Measurements from ENCODE around the gene PRKN.

PRKN gene

GRCh38 chr6:162478192-162478671 is 249.3 kb downstream of the PRKN start:
- Histone ChIP-seq H3K4me2 (ENCODE audit: low read length, poor library complexity, severe bottlenecking) (no peak overlapping the region), H3K27me3 (ENCODE audit: control insufficient read depth in 1 of 2, insufficient read depth in 1 of 2, low read length in 2 of 2) (no peaks in the 10 kb centered on the region), H2AFZ (ENCODE audit: low read depth, low read length) (no peak overlapping the region), H3K23ac (ENCODE audit: low read length in 2 of 2) (no peak overlapping the region), H2AK5ac (ENCODE audit: low read length, severe bottlenecking) (no peak overlapping the region), H3K18ac (ENCODE audit: low read depth in 1 of 2, low read length in 2 of 2) (no peak overlapping the region), H2BK120ac (ENCODE audit: low read depth, low read length) (no peak overlapping the region), H2BK12ac (ENCODE audit: low read length in 2 of 2) (no peak overlapping the region), H2BK15ac (ENCODE audit: low read depth, poor library complexity, severe bottlenecking) (no peak overlapping the region), H4K91ac (ENCODE audit: low read length) (no peak overlapping the region), H4K8ac (ENCODE audit: low read length) (no peak overlapping the region), H3K9me3 (ENCODE audit: control insufficient read depth, low read length) (peaks cover 3% of the 10 kb centered on the region), H3K4ac (ENCODE audit: low read depth in 1 of 2, low read length in 2 of 2) (no peak overlapping the region), H3K27ac (ENCODE audit: low read length, poor library complexity, severe bottlenecking) (no peak overlapping the region), H3K79me1 (replicated peaks; ENCODE audit: low read length, poor library complexity, severe bottlenecking) (no peaks in the 10 kb centered on the region), H3K36me3 (ENCODE audit: control insufficient read depth in 1 of 2, insufficient read depth in 2 of 2, low read depth in 1 of 2, low read length in 2 of 2) (no peaks in the 10 kb centered on the region), H3K9ac (ENCODE audit: low read length) (no peak overlapping the region), H2BK5ac (ENCODE audit: low read depth, low read length, poor library complexity, severe bottlenecking) (no peak overlapping the region), H3K4me3 (ENCODE audit: insufficient read depth in 1 of 2, low read depth in 1 of 2, low read length in 2 of 2) (no peak overlapping the region), H3K14ac (ENCODE audit: low read length in 2 of 2) (no peak overlapping the region), H3K4me1 (ENCODE audit: control insufficient read depth, insufficient read depth, low read depth, low read length) (no peaks in the 10 kb centered on the region)
- no peak for DNase-seq
- 90% methylated on average over 7 of the region's 7 CpGs for WGBS

GRCh38 chr6:162474722-162475121 is 252.8 kb downstream of the PRKN start:
- no peak overlapping the region for H3K23ac ChIP-seq (ENCODE audit: low read length in 2 of 2)
- H3K79me1 ChIP-seq (replicated peaks; ENCODE audit: low read length, poor library complexity, severe bottlenecking), result no peaks in the 10 kb centered on the region
- no peaks in the 10 kb centered on the region for H3K36me3 ChIP-seq (ENCODE audit: control insufficient read depth in 1 of 2, insufficient read depth in 2 of 2, low read depth in 1 of 2, low read length in 2 of 2)
- no peak overlapping the region for H3K4ac ChIP-seq (ENCODE audit: low read depth in 1 of 2, low read length in 2 of 2)
- no peak overlapping the region for H3K27ac ChIP-seq (ENCODE audit: low read length, poor library complexity, severe bottlenecking)
- no peak overlapping the region for H4K8ac ChIP-seq (ENCODE audit: low read length)
- no peak overlapping the region for H4K91ac ChIP-seq (ENCODE audit: low read length)
- H2BK5ac ChIP-seq (ENCODE audit: low read depth, low read length, poor library complexity, severe bottlenecking), result no peak overlapping the region
- no peak overlapping the region for H2AFZ ChIP-seq (ENCODE audit: low read depth, low read length)
- no peak overlapping the region for H3K9ac ChIP-seq (ENCODE audit: low read length)
- no peak overlapping the region for H3K14ac ChIP-seq (ENCODE audit: low read length in 2 of 2)
- H3K4me1 ChIP-seq (ENCODE audit: control insufficient read depth, insufficient read depth, low read depth, low read length), result no peaks in the 10 kb centered on the region
- peaks cover 3% of the 10 kb centered on the region for H3K9me3 ChIP-seq (ENCODE audit: control insufficient read depth, low read length)
- no peak for DNase-seq
- no peak overlapping the region for H3K4me3 ChIP-seq (ENCODE audit: insufficient read depth in 1 of 2, low read depth in 1 of 2, low read length in 2 of 2)
- no peak overlapping the region for H2BK120ac ChIP-seq (ENCODE audit: low read depth, low read length)
- no peak overlapping the region for H3K4me2 ChIP-seq (ENCODE audit: low read length, poor library complexity, severe bottlenecking)
- H3K27me3 ChIP-seq (ENCODE audit: control insufficient read depth in 1 of 2, insufficient read depth in 1 of 2, low read length in 2 of 2), result no peaks in the 10 kb centered on the region
- WGBS, result no CpG with 5 or more reads among the region's 2 CpGs
- H3K18ac ChIP-seq (ENCODE audit: low read depth in 1 of 2, low read length in 2 of 2), result no peak overlapping the region
- no peak overlapping the region for H2BK15ac ChIP-seq (ENCODE audit: low read depth, poor library complexity, severe bottlenecking)
- H2BK12ac ChIP-seq (ENCODE audit: low read length in 2 of 2), result no peak overlapping the region
- no peak overlapping the region for H2AK5ac ChIP-seq (ENCODE audit: low read length, severe bottlenecking)

GRCh38 chr6:162471842-162472241 is 255.7 kb downstream of the PRKN start:
- Histone ChIP-seq H3K4ac (ENCODE audit: low read depth in 1 of 2, low read length in 2 of 2) (no peak overlapping the region), H3K4me3 (ENCODE audit: insufficient read depth in 1 of 2, low read depth in 1 of 2, low read length in 2 of 2) (no peak overlapping the region)

DNA sequence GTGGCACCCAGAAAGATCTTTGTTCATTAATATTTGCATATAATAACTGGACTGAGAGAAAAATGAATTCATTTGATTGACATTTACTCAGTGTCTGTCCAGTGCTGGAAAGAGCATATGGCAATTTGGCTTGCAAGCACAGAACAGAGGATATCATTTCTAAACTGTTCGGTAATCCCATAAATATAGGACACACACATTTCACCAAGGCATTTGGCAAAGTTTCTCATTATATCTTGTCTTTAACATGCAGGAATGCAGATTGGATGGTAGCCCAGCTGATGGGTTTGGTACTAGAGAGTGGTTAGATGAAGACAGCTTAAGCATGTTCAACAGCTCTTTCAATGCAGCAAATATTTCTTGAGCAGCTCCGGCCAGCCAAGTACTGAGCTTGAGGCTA is 259.2 kb downstream of the PRKN start:
- Histone ChIP-seq H2AFZ (ENCODE audit: low read depth, low read length) (no peak overlapping the region), H3K4me1 (ENCODE audit: control insufficient read depth, insufficient read depth, low read depth, low read length) (no peaks in the 10 kb centered on the region), H2BK12ac (ENCODE audit: low read length in 2 of 2) (no peak overlapping the region), H2AK5ac (ENCODE audit: low read length, severe bottlenecking) (no peak overlapping the region), H3K27ac (ENCODE audit: low read length, poor library complexity, severe bottlenecking) (no peak overlapping the region), H3K14ac (ENCODE audit: low read length in 2 of 2) (no peak overlapping the region), H2BK120ac (ENCODE audit: low read depth, low read length) (no peak overlapping the region), H3K18ac (ENCODE audit: low read depth in 1 of 2, low read length in 2 of 2) (no peak overlapping the region), H3K27me3 (ENCODE audit: control insufficient read depth in 1 of 2, insufficient read depth in 1 of 2, low read length in 2 of 2) (no peaks in the 10 kb centered on the region), H3K23ac (ENCODE audit: low read length in 2 of 2) (no peak overlapping the region), H3K4me3 (ENCODE audit: insufficient read depth in 1 of 2, low read depth in 1 of 2, low read length in 2 of 2) (no peak overlapping the region), H3K9me3 (ENCODE audit: control insufficient read depth, low read length) (no peaks in the 10 kb centered on the region), H3K4ac (ENCODE audit: low read depth in 1 of 2, low read length in 2 of 2) (no peak overlapping the region), H3K4me2 (ENCODE audit: low read length, poor library complexity, severe bottlenecking) (no peak overlapping the region), H3K9ac (ENCODE audit: low read length) (no peak overlapping the region), H3K79me1 (replicated peaks; ENCODE audit: low read length, poor library complexity, severe bottlenecking) (no peaks in the 10 kb centered on the region), H2BK5ac (ENCODE audit: low read depth, low read length, poor library complexity, severe bottlenecking) (no peak overlapping the region), H4K8ac (ENCODE audit: low read length) (no peak overlapping the region), H3K36me3 (ENCODE audit: control insufficient read depth in 1 of 2, insufficient read depth in 2 of 2, low read depth in 1 of 2, low read length in 2 of 2) (no peaks in the 10 kb centered on the region), H2BK15ac (ENCODE audit: low read depth, poor library complexity, severe bottlenecking) (no peak overlapping the region), H4K91ac (ENCODE audit: low read length) (no peak overlapping the region)
- no peak for DNase-seq
- WGBS, result 100% methylated on average over 1 of the region's 2 CpGs

More at GRCh38 chr6:162471842-162472241, 255.7 kb downstream of the PRKN start:
- H2BK5ac ChIP-seq (ENCODE audit: low read depth, low read length, poor library complexity, severe bottlenecking), result no peak overlapping the region
- H3K18ac ChIP-seq (ENCODE audit: low read depth in 1 of 2, low read length in 2 of 2), result no peak overlapping the region
- H2BK12ac ChIP-seq (ENCODE audit: low read length in 2 of 2), result no peak overlapping the region
- no peak overlapping the region for H2AFZ ChIP-seq (ENCODE audit: low read depth, low read length)
- no peaks in the 10 kb centered on the region for H3K9me3 ChIP-seq (ENCODE audit: control insufficient read depth, low read length)
- H4K8ac ChIP-seq (ENCODE audit: low read length), result no peak overlapping the region
- no peak overlapping the region for H3K9ac ChIP-seq (ENCODE audit: low read length)
- no peaks in the 10 kb centered on the region for H3K79me1 ChIP-seq (replicated peaks; ENCODE audit: low read length, poor library complexity, severe bottlenecking)
- DNase-seq, result no peak
- no peak overlapping the region for H3K23ac ChIP-seq (ENCODE audit: low read length in 2 of 2)
- no peak overlapping the region for H3K27ac ChIP-seq (ENCODE audit: low read length, poor library complexity, severe bottlenecking)
- no peak overlapping the region for H4K91ac ChIP-seq (ENCODE audit: low read length)
- H3K4me1 ChIP-seq (ENCODE audit: control insufficient read depth, insufficient read depth, low read depth, low read length), result no peaks in the 10 kb centered on the region
- WGBS, result 80% methylated on average over 1 of the region's 2 CpGs
- no peaks in the 10 kb centered on the region for H3K27me3 ChIP-seq (ENCODE audit: control insufficient read depth in 1 of 2, insufficient read depth in 1 of 2, low read length in 2 of 2)
- H3K14ac ChIP-seq (ENCODE audit: low read length in 2 of 2), result no peak overlapping the region
- no peak overlapping the region for H3K4me2 ChIP-seq (ENCODE audit: low read length, poor library complexity, severe bottlenecking)
- H3K36me3 ChIP-seq (ENCODE audit: control insufficient read depth in 1 of 2, insufficient read depth in 2 of 2, low read depth in 1 of 2, low read length in 2 of 2), result no peaks in the 10 kb centered on the region
- no peak overlapping the region for H2BK15ac ChIP-seq (ENCODE audit: low read depth, poor library complexity, severe bottlenecking)
- no peak overlapping the region for H2BK120ac ChIP-seq (ENCODE audit: low read depth, low read length)
- no peak overlapping the region for H2AK5ac ChIP-seq (ENCODE audit: low read length, severe bottlenecking)
